Heart left ventricle (tissue), 16 donors: Measurements from ENCODE around the gene GIPC3. TPM values are rescaled to one million over a fixed set of nuclear protein-coding genes. Genes with fewer than 3 reads are reported as not detected.
A peak's percentile ranks its signal among the peaks of the same experiment; 100 is the strongest.

Experiments
- ATAC-seq, 4 donors: fragments of 200-7000 bp; cut with Tn5 transposase; one replicate each; pipeline ENCODE4 v1.9.1; 2020 to 2022; ENCODE audit warnings: moderate library complexity in 4 of 4, mild to moderate bottlenecking in 3 of 4, moderate number of reproducible peaks in 1 of 4
- DNase-seq, 5 donors: peaks; one replicate each; pipeline ENCODE4 v3.0.0-alpha.2; 2020
- H3K27ac ChIP-seq, 12 donors: fragments of 200-600 bp; sonication (generic) in 4 of 12; one replicate each; pipeline versions ENCODE4 v1.5.0 to v1.8.0; 2016 to 2022; ENCODE audit warnings: mild to moderate bottlenecking in 2 of 12
- H3K27me3 ChIP-seq, 9 donors: fragments of 200-600 bp; sonication (generic) in 2 of 9; one replicate each; pipeline versions ENCODE4 v1.5.1 to v1.8.0; 2016 to 2022; ENCODE audit warnings: mild to moderate bottlenecking in 3 of 9
- H3K36me3 ChIP-seq, 9 donors: fragments of 200-600 bp; sonication (generic) in 2 of 9; one replicate each; pipeline versions ENCODE4 v1.5.0 to v1.8.0; 2018 to 2022; ENCODE audit warnings: mild to moderate bottlenecking in 2 of 9
- H3K4me1 ChIP-seq, 12 donors: fragments of 200-600 bp; sonication (generic) in 4 of 12; one replicate each; pipeline versions ENCODE4 v1.5.0 to v1.8.0; 2016 to 2022; ENCODE audit warnings: mild to moderate bottlenecking in 3 of 12
- H3K4me3 ChIP-seq, 12 donors: fragments of 200-600 bp; sonication (generic) in 4 of 12; one replicate each; pipeline versions ENCODE4 v1.5.0 to v1.8.0; 2017 to 2022; ENCODE audit warnings: mild to moderate bottlenecking in 9 of 12, moderate library complexity in 4 of 12
- H3K9me3 ChIP-seq, 12 donors: fragments of 200-600 bp; sonication (generic) in 4 of 12; one replicate each; pipeline versions ENCODE4 v1.5.0 to v1.8.0; 2016 to 2022; ENCODE audit warnings: mild to moderate bottlenecking in 1 of 12
- CTCF ChIP-seq, 12 donors: fragments of 200-600 bp; sonication (generic) in 4 of 12; IDR thresholded peaks; one replicate each; pipeline versions ENCODE4 v1.5.0 to v1.8.0; 2018 to 2022; ENCODE audit warnings: antibody characterized with exemption in 12 of 12, mild to moderate bottlenecking in 5 of 12
- POLR2A ChIP-seq, 2 donors: fragments of 450-650 bp; IDR thresholded peaks; one replicate each; pipeline ENCODE4 v1.6.1; 2017; ENCODE audit warnings: antibody characterized with exemption in 2 of 2, mild to moderate bottlenecking in 2 of 2, moderate library complexity in 2 of 2
- WGBS, 4 donors: extraction: QIAGEN DNeasy Blood & Tissue Kit in 2 of 4; methylation state at CpG; one replicate each; pipeline versions ENCODE4 v1.1.5 to v1.1.7; 2013 to 2018; 5-methylcytosine and 5-hydroxymethylcytosine counted together
- intact Hi-C, 10 donors: fragments of 100-400 bp; cut with DNase I; formaldehyde crosslinking; loops; one replicate each; pipeline versions ENCODE4 v1.11.1 to v1.14.2; 2022
- polyA plus RNA-seq, 2 donors: library from polyadenylated mRNA; stranded (reverse); fragments of 200-250 nt; gene quantifications; one replicate each; pipeline ENCODE4 v1.2.3, GENCODE V29; 2013
- total RNA-seq, 9 donors: library from RNA; depleted of rRNA in 2 of 9; stranded (reverse); fragments of >200 nt in 2 of 9; fragmentation: NEBNext Ultra II Directional in 3 of 9; extraction: Animal tissue kit (Norgen Biotek cat#: 25700) in 3 of 9; gene quantifications; one replicate each; pipeline versions ENCODE4 v1.1.0 to v1.2.4, GENCODE V29; 2016 to 2023
- donor health status: ischemic (EF 13 %, LVEDD 7.1; RV severe dilation, severe dysfunction).
- donor health status: healthy with polysubstance abuse.
- donor health status: DM: no; HTN: yes; CAD: no.
- donor health status: DM: no; HTN: no; CAD: no.
- donor health status: ischemic (EF 25% LVEDD 6.9; RV normal size, moderate dysfunction).
- donor health status: ischemic (EF 25% LVEDD 5.7; RV mildly dilated, moderate dysfunction).
- donor health status: healthy.
- donor health status: DM: yes; HTN: yes; CAD: no.
- donor health status: ischemic (EF 35%, LVEDD 5.7; RV mildly dilated, moderate dysfunction).
- donor health status: nonischemic (EF 11% LVEDD 7.7; RV severe dilation, severe dysfunction).
- donor health status: DM: yes; HTN: yes; CAD: no.
- donor health status: PGD.
- donor health status: ischemic (EF 29% LVEDD 5.4; RV normal size, mild dysfunction).
- donor health status: nonischemic (EF 23%, LVEDD 6.1; RV moderate dilation, normal function).

The GIPC3 gene
- total and polyA plus RNA-seq, 11 donors = 1.00 to 3.3 (median 2.0) TPM

GRCh38 chr19:3547301-3547731 is 38.0 kb upstream of the GIPC3 start:
- ATAC-seq (no peak), DNase-seq (no peak)
- no peaks in the 10 kb centered on the region for H3K27me3 ChIP-seq
- H3K4me1 ChIP-seq = peaks cover 0 to 15% (median 0%) of the 10 kb centered on the region in 12 donors
- H3K9me3 ChIP-seq = no peaks in the 10 kb centered on the region
- H3K36me3 ChIP-seq = peaks cover 0 to 71% (median 11%) of the 10 kb centered on the region in 9 donors
- no peak overlapping the region for H3K4me3 ChIP-seq
- 91 to 92% (median 91%) methylated on average over 15 of the region's 15 CpGs for WGBS, 4 donors
- intact Hi-C loops = loop anchor here in 5 of 10 donors (5.0 to 10.0 kb wide), 3 partner anchors 70 to 160 kb away; partner anchors contain the start of genes TJP3 (in 2 of the 5) and PIP5K1C (in 1 of the 5)
- no peak for TF ChIP-seq POLR2A (IDR thresholded peaks at IDR 0.05)
- peak; percentile 25 to 63 (median 43) for TF ChIP-seq CTCF (IDR thresholded peaks at IDR 0.05)
- no peak overlapping the region for H3K27ac ChIP-seq

GRCh38 chr19:3547767-3548282 is 37.5 kb upstream of the GIPC3 start:
- TF ChIP-seq POLR2A (IDR thresholded peaks at IDR 0.05) (no peak), CTCF (IDR thresholded peaks at IDR 0.05) (peak in 2 of 12 donors; percentile 3)
- peaks cover 0 to 69% (median 11%) of the 10 kb centered on the region in 9 donors for H3K36me3 ChIP-seq
- WGBS, 4 donors = 89 to 90% (median 89%) methylated on average over 24 to 36 of the region's 36 CpGs
- DNase-seq = no peak
- ATAC-seq = no peak
- H3K27me3 ChIP-seq = no peaks in the 10 kb centered on the region
- H3K9me3 ChIP-seq = no peaks in the 10 kb centered on the region
- H3K27ac ChIP-seq = no peak overlapping the region
- no peak overlapping the region for H3K4me3 ChIP-seq
- H3K4me1 ChIP-seq = peaks cover 0 to 20% (median 1%) of the 10 kb centered on the region in 12 donors
- intact Hi-C loops = loop anchor here in 5 of 10 donors (5.0 to 10.0 kb wide), 3 partner anchors 69 to 159 kb away; partner anchors contain the start of genes TJP3 (in 2 of the 5) and PIP5K1C (in 1 of the 5)

GRCh38 chr19:3548606-3549005 is 36.7 kb upstream of the GIPC3 start:
- intact Hi-C loops = loop anchor here in 5 of 10 donors (5.0 to 10.0 kb wide), 3 partner anchors 69 to 159 kb away; partner anchors contain the start of genes TJP3 (in 2 of the 5) and PIP5K1C (in 1 of the 5)
- Histone ChIP-seq H3K4me1 (peaks cover 0 to 28% (median 4%) of the 10 kb centered on the region in 12 donors), H3K27me3 (no peaks in the 10 kb centered on the region), H3K9me3 (no peaks in the 10 kb centered on the region), H3K4me3 (no peak overlapping the region), H3K27ac (no peak overlapping the region), H3K36me3 (peaks cover 0 to 62% (median 11%) of the 10 kb centered on the region in 9 donors)
- WGBS, 4 donors = 81 to 96% (median 88%) methylated on average over 8 to 14 of the region's 14 CpGs
- ATAC-seq (no peak), DNase-seq (no peak)
- TF ChIP-seq CTCF (IDR thresholded peaks at IDR 0.05) (no peak), POLR2A (IDR thresholded peaks at IDR 0.05) (no peak)

- intact Hi-C loops = loop anchor here in 6 of 10 donors (5.0 to 10.0 kb wide), 5 partner anchors 65 to 165 kb away; partner anchors contain the start of genes TJP3 (in 2 of the 6) and PIP5K1C (in 1 of the 6)
- H3K9me3 ChIP-seq = no peaks in the 10 kb centered on the region
- no peak for TF ChIP-seq POLR2A (IDR thresholded peaks at IDR 0.05)
- TF ChIP-seq CTCF (IDR thresholded peaks at IDR 0.05) = no peak
- 78 to 90% (median 88%) methylated on average over 8 to 10 of the region's 10 CpGs for WGBS, 4 donors
- ATAC-seq = no peak
- peak in 1 of 5 donors; percentile 17 for DNase-seq
- H3K27ac ChIP-seq = no peak overlapping the region
- peaks cover 0 to 40% (median 12%) of the 10 kb centered on the region in 12 donors for H3K4me1 ChIP-seq
- no peak overlapping the region for H3K4me3 ChIP-seq
- no peaks in the 10 kb centered on the region for H3K27me3 ChIP-seq
- peaks cover 0 to 51% (median 11%) of the 10 kb centered on the region in 9 donors for H3K36me3 ChIP-seq
These were observed 35.5 kb upstream of the GIPC3 start for GRCh38 chr19:3549816-3550215.
